GM19193 (cell line): Measurements from ENCODE around the gene TAF3.

Source experiments
- POLR2A ChIP-seq: IDR thresholded peaks from 4 replicates; pipeline ENCODE4 v1.6.1; 2011; ENCODE audit not compliant: insufficient read depth, insufficient read length; ENCODE audit errors: extremely low read depth

The TAF3 gene

DNA sequence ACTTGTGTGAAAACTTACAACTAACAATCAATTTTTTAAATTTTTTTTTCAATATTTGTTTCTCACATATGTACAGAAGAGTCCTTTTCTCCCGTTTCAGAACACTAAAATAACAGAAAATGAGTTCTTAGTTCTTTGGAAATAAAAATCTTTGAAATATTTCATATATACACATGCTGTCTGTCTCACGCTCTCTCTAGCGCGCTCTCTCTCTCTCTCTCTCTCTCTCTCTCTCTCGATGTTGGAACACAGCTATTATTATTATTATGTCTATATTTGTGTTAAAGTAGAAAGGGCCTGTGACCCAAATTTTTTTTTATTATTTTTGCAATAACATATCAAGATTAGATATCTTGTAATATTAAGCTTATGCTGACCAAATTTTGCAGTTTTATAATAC lies 139.3 kb downstream of the TAF3 start:
- no peak for TF ChIP-seq POLR2A

- TF ChIP-seq POLR2A, result no peak
Measured at GRCh38 chr10:7958442-7958841, 140.1 kb downstream of the TAF3 start.

DNA sequence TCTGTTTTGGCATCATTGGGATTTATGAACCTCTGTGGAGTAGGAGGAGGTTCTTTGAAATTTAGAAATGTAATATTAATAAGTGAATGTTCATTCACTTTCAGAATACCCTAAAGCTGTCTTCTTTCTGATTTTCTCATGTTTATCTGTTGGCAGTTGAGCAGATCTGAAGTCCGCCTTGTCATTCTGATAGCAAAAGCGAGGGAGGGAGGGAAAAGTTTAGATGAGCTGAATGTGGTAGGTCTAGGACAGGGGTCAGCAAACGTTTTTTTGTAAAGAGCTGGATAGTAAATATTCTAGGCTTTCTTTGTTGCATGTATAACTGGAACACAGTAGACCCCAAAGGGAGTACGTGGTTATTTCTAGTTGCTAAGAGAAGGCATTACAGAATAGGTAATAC lies 141.8 kb downstream of the TAF3 start:
- no peak for TF ChIP-seq POLR2A

DNA sequence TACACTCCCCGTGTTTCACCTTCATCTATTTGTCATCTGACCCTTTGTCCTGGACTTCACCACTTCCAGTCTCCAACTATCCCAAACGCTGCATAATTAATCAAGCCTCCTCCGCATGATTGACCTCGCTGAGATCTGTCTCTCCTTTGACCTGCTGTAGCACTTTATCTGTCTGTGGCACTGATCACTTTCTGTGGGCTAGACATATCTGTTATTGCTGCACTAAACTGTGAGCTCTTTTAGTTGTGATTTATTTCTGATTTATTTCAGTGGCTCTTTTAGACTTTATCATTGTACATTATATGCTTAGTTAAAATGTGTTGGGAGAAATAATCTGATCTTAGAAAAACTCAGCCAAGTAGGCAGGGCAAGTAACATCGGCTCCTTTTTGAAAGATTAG lies 144.3 kb downstream of the TAF3 start:
- no peak for TF ChIP-seq POLR2A

DNA sequence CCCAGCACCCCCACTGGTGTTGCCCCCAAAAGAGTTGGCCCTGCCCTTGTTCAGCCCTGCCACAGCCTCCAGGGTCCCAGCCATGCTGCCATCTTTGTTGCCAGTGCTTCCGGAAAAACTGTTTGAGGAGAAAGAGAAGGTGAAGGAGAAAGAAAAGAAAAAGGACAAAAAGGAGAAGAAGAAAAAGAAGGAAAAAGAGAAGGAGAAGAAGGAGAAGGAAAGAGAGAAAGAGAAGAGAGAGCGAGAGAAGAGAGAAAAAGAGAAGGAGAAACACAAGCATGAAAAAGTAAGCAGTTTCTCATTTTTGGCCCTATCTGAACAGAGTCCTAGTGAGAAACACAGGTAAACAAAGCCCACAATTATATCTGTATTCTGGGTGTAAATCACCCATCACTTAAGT lies 147.2 kb downstream of the TAF3 start:
- TF ChIP-seq POLR2A, result no peak

DNA sequence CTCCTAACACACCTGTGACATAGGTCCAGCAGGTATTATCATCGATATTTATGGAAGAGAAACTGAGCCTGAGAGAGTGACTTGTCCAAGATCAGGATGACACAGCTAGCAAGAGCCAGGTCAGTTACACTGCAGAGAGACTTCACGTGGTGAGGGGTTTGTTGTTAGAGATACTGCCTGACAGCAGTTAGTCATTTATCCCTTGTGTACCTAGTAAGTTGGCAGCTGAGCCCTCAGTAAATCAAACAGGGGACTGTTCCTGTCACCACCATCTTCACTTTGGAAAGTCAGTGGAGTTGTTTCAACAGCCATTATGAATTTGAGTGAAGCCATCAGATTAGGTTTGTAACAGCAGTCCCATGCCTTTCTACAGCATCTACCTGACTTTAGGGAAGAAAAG lies 148.7 kb downstream of the TAF3 start:
- TF ChIP-seq POLR2A, result no peak

DNA sequence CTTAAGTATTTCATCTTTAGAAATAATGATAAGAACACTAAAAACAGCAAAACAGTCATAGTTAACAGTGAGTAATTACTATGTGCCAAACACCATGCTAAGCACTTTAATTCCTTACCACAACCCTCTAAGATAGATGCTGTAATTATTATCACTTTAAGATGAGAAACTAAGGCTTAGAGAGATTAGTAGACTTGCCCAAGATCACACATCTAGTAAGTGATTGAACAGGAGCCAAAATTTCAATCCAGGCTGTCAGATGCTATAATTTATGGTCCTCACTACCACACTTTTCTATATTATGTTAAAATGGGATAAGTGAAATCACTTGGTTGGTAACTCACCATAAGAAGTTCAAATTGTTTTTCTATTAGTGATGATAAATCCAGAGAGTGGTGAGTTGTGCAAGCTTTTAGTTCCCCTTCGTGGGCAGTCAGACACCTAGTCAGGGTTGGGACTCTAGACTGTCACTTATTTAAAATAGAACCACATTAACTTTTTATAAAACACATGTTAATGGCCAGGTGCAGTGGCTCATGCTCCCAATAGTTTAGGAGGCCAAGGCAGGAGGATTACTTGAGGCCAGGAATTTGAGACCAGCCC lies 150.3 kb downstream of the TAF3 start:
- TF ChIP-seq POLR2A, result no peak

DNA sequence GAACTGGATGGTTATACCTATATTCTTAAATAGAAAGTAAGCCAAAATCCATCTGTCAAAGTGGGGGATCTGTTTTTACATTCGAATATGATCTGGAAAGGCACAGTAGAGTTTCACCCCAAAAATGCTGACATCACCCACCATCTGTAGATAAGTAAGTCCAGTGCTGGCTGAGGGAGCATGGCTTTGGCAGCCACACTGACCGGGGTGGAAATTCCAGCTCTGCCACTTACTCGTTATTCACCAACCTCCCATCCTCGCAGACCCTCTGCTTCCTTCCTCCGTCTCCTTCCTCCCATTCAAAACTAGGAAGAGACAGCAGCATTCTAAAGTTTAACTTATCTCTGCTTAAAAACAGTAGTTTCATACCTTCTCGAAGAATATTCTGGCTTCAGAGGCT lies 151.3 kb downstream of the TAF3 start:
- TF ChIP-seq POLR2A, result no peak

DNA sequence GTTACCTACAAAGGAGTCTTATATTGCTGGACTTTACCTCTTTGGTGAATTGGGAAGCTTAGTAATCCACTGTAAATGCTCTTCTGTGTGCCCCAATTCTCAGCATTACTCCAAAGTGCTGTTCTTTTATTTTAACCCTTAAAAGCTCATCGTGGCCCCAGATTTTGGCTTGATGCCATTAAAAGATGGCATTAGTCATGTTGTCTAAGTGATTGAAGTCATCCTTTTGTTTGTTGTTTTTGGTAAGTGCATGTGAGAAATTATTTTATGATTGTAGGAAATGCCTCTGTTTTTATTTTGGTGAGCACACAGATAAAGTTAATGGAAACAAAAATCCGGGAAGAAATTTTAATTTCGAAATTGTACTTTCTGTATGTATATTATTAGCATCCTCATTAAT lies 153.6 kb downstream of the TAF3 start:
- TF ChIP-seq POLR2A, result no peak

GRCh38 chr10:7972367-7972766 lies 154.1 kb downstream of the TAF3 start:
- TF ChIP-seq POLR2A, result no peak

GRCh38 chr10:7980196-7980595 lies 161.9 kb downstream of the TAF3 start:
- no peak for TF ChIP-seq POLR2A

GRCh38 chr10:7982727-7983126 lies 164.4 kb downstream of the TAF3 start:
- no peak for TF ChIP-seq POLR2A

- no peak for TF ChIP-seq POLR2A
Measured at GRCh38 chr10:7984325-7984724, 166.0 kb downstream of the TAF3 start.

DNA sequence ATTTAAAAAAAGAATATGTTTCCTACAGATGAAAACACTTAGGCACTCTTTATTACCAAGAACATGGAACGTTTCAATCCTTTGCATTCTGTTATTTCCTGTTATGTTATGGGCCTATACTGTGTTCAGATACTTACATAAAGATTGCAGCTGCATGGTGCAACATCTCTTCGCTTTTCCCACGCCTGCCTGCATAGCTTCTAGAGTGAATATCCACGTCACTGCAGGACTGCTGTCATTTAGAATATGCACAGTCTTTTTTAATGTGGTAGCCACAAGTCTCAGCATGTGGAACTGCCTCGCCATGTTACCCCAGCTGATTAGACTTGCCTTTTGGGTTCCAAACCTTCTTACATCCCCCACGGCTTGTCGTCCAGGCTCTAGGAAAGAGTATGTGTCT lies 166.6 kb downstream of the TAF3 start:
- TF ChIP-seq POLR2A, result no peak

DNA sequence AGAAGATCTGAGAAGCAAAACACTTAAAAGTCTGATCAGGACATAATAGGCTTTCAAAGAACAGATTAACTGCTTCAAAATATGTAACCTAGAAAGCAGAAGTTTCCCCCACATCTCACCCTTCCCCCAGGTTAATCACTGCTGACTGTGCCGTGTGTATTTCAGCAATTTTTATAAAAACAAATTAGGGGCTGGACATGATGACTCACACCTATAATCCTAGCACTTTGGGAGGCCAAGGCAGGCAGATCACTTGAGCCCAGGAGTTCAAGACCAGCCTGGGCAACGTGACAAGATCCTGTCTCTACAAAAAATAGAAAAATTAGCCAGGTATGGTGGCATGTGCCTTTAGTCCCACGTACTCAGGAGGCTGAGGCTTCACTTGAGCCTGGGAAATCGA lies 168.5 kb downstream of the TAF3 start:
- TF ChIP-seq POLR2A, result no peak

GRCh38 chr10:7988989-7989388 lies 170.7 kb downstream of the TAF3 start:
- TF ChIP-seq POLR2A, result no peak

- no peak for TF ChIP-seq POLR2A
Measured at GRCh38 chr10:7998831-7999230, 180.5 kb downstream of the TAF3 start.
